Right lung (tissue), 5 donors: ENCODE measurements around the gene ADAM21. TPM values are rescaled to one million over a fixed set of nuclear protein-coding genes. Genes with fewer than 3 reads are reported as not detected.
"Not testable (repeated sequence)": the region's sequence is repeated elsewhere in the genome, so short reads cannot be mapped to it uniquely, and the experiment has no call there.

Experiments used
- DNase-seq, 2 donors: peaks; one replicate each; pipeline ENCODE4 v3.0.0-alpha.2; 2013
- polyA plus RNA-seq, 5 donors: library from polyadenylated mRNA; unstranded; fragments of 120-200 nt; gene quantifications; one replicate each; pipeline versions ENCODE4 v1.2.1 to v1.2.3, GENCODE V29; 2013; ENCODE audit warnings: inconsistent platforms in 1 of 5, low replicate concordance in 1 of 5; ENCODE audit not compliant: insufficient read length in 5 of 5, insufficient read depth in 1 of 5

The ADAM21 gene
- polyA plus RNA-seq, 5 donors: 0.50 to 1.0 (median 0.89) TPM

- DNase-seq: not testable (repeated sequence)
Observed at GRCh38 chr14:70475459-70475858, 23.5 kb downstream of the ADAM21 start.

- not testable (repeated sequence) for DNase-seq
Observed at GRCh38 chr14:70477356-70478105, 25.6 kb downstream of the ADAM21 start.

GRCh38 chr14:70489579-70490200 lies 37.7 kb downstream of the ADAM21 start:
- no peak for DNase-seq

- no peak for DNase-seq
Observed at GRCh38 chr14:70498191-70498590, 46.2 kb downstream of the ADAM21 start.

Other genes with a start within 250 kb of the ADAM21 start
- 10 to 100 TPM; 56.3 to 82.3 (median 61.5) TPM for gene COX16, start 92.5 kb upstream of the ADAM21 start, polyA plus RNA-seq
- 10 to 100 TPM; 23.6 to 40.4 (median 36.6) TPM for gene SYNJ2BP, start 35.1 kb upstream of the ADAM21 start, polyA plus RNA-seq
- under 1 TPM; 0.10 to 0.25 (median 0.16) TPM for gene ADAM20, start 82.8 kb downstream of the ADAM21 start, polyA plus RNA-seq
- gene MED6, start 148.5 kb downstream of the ADAM21 start, polyA plus RNA-seq: 10 to 100 TPM; 32.2 to 50.8 (median 44.6) TPM
- gene TTC9, start 189.7 kb downstream of the ADAM21 start, polyA plus RNA-seq: 10 to 100 TPM in 1 of 5 donors, 1 to 10 TPM in 4; 8.1 to 10.2 (median 9.7) TPM